ENCODE results near the gene SHFL. TPM values are rescaled to one million over a fixed set of nuclear protein-coding genes. Genes with fewer than 3 reads are reported as not detected.

SHFL gene
- polyA plus RNA-seq, 1 donor, result 9.8 TPM

DNA sequence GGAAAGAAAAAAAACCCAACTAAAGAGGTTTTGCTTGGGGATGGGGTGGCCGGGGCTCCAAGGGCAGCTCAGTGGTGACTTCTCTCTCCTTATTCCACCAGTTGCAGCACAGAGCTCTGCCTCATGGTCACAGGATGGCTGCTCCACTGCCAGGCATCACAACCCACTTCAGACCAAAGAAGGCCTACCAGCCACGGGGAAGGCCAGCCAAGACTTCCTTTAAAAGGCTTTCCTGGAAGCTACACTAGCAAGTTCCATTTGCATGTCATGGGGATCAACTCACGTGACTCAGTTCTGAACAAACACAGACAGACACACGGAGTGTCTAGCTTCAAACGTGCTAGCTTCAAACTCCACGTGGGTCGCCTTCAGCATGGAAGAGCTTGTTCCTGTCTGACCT, 46.8 kb downstream of the SHFL start:
- no peak for DNase-seq (ENCODE audit: low read depth)

DNA sequence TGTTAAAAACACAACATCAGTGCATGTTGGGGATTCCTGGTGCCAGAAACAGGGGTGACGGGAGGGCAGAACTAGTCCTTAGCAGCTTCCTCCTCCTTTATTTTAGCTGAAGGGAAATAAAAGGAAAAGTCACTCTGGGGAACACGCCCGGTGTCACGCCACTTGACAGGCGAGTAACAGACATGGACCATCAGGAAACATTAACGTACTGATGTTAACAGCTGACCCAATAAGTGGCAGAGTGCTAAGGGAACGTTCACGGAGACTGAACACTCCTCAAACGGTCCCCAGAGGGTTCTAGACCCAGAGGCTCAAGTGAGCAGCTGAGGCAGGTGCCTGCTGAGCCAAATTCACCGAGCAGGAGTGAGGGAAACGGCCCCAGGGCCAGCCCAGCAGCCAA, 47.5 kb downstream of the SHFL start:
- DNase-seq (ENCODE audit: low read depth), result no peak

DNA sequence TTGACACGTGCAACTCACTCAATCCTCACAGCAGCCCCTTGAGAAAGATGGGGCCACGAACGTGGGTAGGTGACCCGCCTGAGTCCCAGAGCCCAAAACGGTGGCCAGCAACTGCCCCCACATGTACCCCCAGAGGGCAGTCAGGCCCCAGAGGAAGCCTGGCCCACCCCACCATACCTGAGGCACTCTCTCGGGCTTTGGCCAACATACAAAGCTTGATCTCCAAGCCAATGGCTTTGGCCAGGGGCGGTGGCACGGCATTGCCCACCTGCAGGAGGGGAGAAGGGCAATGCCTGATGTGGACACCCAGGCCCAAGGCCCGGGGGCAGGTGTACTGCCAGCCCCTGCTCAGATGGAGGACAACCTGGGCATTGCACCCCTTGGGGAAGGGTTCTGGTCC, 47.9 kb downstream of the SHFL start:
- no peak for DNase-seq (ENCODE audit: low read depth)

DNA sequence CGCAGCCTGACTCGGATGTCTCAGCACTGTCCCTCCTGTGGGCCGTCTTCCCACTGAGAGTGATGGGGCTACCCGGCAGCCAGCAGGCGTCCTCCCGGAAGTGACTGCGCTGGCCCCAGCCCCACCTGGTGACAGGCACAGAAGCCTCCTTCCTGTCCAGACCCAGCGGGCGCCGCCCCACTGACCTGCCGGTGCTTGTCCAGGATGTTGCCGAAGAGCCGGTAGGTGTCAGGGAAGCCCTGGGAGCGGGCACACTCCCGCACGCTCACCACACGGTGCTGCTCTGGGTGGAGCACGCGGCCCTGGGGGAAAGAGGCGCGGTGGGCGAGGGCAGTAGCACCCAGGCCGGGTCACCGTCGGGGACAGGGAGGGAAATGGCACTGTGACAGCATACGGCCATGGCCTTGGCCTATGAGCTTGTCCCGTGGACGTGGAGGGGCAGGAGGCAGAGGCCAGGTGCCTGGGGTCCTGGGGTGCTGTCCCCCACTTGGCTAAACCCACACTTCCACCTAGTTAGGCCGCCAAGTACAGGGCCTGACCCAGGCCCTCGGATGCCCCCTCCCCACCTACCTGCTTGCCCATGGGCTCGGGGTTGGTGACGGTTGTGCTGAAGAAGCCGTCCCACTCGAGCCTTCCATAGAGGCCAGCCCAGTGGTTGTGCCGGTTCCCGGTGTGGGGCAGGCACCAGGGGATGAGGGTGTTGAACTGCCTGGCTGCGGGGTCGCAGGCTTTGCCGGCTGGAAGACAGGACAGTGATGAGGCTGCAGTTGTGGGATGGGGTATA, 49.6 kb downstream of the SHFL start:
- DNase-seq (ENCODE audit: low read depth), result no peak

DNA sequence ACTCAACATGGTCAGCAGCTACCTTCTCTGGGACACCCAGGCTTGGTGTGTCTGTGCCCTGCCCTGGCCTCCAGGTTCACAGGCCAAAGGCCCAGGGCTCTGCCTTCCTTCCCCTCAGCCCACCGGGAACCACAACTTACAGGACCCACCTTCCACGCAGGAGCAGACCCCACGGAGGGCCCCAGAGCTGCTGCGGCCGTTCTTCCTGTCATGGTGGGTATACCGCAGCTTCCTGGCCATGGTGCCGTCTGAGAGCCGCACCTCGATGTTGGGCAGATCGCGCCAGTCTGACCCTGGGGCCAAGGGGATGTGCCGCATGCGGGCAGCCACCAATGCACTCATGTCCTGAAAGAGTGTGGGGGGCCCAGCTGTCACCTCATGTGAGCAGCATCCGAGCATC, 50.8 kb downstream of the SHFL start:
- DNase-seq (ENCODE audit: low read depth), result no peak

DNA sequence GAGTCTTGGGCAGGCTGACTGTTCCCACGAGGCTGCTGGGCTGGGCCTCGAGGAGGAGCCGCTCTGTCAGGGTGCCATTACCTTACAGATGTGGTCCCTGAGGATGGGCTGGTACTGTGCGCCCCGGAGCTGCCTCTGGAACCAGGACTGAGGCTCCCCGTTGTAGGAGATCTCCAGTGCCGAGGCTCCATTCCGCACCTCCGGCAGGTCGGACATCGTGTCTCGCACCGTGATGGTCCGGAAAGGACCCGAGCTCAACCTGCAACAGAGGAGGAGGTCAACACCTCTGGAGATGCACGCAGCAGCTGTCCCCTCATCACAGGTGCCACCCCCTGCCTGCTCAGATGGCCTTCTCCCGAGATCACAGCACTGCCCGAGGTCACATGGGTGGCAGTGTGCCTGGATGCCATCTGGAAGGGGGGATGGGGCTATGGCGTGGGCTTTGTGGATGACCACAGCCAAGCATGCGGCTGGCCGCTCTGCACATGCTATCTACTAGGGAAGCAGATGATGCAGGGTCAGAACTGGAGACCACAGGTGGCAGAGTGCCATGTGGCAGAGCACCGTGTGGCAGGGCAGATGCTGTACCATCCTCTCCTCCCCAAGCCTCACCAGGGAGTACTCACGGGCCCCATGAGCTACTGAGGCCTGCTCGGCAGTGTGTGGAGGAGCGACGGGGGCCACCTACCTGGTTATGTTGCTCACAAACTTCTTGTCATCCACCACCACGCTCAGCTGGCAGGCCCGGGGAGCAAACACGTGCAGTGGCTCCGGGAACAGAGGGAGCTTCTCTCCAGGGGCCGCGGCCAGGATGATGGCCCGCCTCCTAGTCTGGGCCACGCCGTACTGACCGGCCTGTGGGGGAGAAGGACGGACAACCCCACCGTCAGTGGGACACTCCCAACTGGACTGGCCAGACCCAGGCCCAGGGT, 51.9 kb downstream of the SHFL start:
- no peak for DNase-seq (ENCODE audit: low read depth)

DNA sequence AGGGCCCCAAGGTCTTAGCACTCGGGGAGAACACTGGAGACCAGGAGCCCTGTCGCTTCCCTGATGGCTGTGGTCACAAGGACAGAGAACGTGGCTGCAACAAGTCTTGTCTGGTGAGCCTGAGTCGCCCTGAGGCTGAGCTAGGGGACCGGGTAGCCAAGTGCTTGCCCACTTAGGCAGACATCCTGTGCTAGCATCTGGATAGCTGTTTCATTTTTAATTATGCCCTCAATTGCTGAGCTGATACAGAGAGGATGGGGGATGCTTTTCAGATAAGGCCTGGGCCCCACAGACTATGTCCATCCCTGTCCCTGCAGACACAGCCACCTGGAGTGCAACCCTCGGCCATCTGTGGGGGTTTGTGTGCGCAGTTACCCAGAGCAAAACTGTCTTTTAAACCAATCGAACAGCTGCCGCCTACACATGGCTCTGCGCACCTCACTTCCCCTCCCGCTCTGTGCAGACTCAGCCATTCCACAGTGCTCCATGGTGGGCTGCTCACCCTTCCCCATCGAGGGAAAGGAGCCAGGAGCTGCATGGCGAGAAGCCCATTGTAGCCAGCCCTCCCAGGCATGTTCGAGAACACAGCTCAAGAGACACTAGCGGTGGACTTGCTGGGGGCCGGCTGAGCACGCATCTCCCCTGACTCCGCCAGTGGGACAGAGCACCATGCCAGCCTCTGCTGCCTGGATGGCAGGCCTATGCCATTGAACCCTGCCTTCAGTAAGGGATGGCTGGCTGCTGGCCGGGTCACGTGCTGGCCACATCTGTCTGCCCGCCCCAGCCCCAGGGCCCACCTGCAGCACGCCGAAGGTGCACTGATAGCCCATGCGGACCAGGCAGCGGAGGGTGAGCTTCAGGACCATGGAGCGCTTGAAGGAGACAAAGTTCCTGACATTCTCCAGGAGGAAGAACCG, 53.0 kb downstream of the SHFL start:
- DNase-seq (ENCODE audit: low read depth), result no peak

DNA sequence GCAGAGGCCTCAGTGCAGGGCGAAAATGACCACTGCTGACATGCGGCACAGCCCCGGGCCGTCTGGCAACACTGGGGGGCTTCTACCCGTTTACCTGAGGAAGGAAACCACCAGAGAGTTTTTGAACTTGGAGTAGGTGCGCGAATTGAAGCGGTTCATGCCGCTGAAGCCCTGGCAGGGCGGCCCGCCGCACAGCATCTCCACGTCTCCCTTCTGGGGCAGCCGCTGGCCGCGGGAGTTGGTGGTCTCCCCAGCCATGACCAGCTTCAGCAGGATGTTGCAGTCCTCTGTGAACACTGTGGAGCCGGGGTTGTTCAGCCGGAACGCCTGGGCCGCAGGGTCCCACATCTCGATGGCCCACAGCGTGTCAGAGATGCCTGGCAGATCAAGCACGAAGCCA, 53.8 kb downstream of the SHFL start:
- DNase-seq (ENCODE audit: low read depth), result no peak

DNA sequence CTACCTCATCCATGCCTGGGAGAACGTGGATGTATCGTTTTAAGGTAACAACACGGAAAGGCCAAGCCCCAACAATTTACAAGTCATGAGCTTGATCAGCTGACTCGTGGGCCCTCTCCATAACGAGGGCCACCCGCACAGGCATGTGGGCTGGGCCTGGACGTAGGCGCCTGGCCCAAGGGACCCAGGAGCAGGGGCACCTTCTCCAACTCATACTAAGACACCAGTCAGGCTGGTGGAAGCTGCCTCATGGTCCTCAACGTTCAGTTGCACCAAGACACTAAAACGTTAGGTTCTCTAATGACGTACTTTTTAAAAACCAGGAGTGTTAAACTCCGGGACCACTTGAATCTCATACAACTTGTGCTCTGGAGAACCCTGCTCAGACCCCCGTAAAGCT, 55.4 kb downstream of the SHFL start:
- no peak for DNase-seq (ENCODE audit: low read depth)

DNA sequence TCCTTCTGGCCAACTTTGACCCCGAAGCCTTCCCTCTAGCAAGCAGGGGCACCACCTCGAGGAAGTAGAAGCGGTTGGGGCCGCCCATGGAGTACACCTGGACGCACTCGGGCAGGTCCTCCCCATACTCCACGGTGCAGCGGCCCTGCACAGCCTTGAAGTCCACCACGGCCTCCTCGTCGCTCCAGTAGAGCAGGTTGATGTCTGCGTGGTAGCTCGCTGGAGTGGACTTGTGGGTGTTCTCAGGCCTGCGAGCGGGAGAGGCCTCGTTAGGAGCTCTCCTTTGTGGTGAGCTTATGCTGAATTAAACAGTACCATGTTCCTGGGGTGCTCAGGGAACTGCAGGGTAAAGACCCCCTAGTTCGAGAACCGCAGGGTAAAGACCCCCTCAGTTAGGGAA, 55.9 kb downstream of the SHFL start:
- DNase-seq (ENCODE audit: low read depth), result no peak

Other genes starting within 250 kb of the SHFL start
- gene OLFM2, start 149.8 kb upstream of the SHFL start, polyA plus RNA-seq (ENCODE audit: insufficient read length), result 29.8 TPM
- gene COL5A3, start 75.8 kb upstream of the SHFL start, polyA plus RNA-seq (ENCODE audit: insufficient read length), result 67.4 TPM
- gene RDH8, start 72.8 kb upstream of the SHFL start, polyA plus RNA-seq (ENCODE audit: insufficient read length), result not detected
- 3.9 TPM for gene ANGPTL6, start 16.4 kb downstream of the SHFL start, polyA plus RNA-seq (ENCODE audit: insufficient read length)
- 28.5 TPM for gene PPAN, start 20.0 kb downstream of the SHFL start, polyA plus RNA-seq (ENCODE audit: insufficient read length)
- 13.6 TPM for gene P2RY11, start 25.4 kb downstream of the SHFL start, polyA plus RNA-seq (ENCODE audit: insufficient read length)
- 267 TPM for gene EIF3G, start 33.6 kb downstream of the SHFL start, polyA plus RNA-seq (ENCODE audit: insufficient read length)
- 61.4 TPM for gene DNMT1, start 108.6 kb downstream of the SHFL start, polyA plus RNA-seq (ENCODE audit: insufficient read length)
- gene S1PR2, start 145.0 kb downstream of the SHFL start, polyA plus RNA-seq (ENCODE audit: insufficient read length), result 12.0 TPM
- gene MRPL4, start 165.9 kb downstream of the SHFL start, polyA plus RNA-seq (ENCODE audit: insufficient read length), result 32.0 TPM
- gene ICAM1, start 184.8 kb downstream of the SHFL start, polyA plus RNA-seq (ENCODE audit: insufficient read length), result 6.3 TPM
- gene ICAM4, start 200.6 kb downstream of the SHFL start, polyA plus RNA-seq (ENCODE audit: insufficient read length), result 0.25 TPM
- gene ICAM5, start 203.6 kb downstream of the SHFL start, polyA plus RNA-seq (ENCODE audit: insufficient read length), result 0.18 TPM
- 3.4 TPM for gene ZGLP1, start 223.5 kb downstream of the SHFL start, polyA plus RNA-seq (ENCODE audit: insufficient read length)
- 20.0 TPM for gene FDX2, start 229.7 kb downstream of the SHFL start, polyA plus RNA-seq (ENCODE audit: insufficient read length)
- gene RAVER1, start 247.2 kb downstream of the SHFL start, polyA plus RNA-seq (ENCODE audit: insufficient read length), result 10.9 TPM

Measured in forelimb muscle (tissue), 1 donor.